DMS53 treated with DMSO at 0.1 percent for 48 hours (cell line): Measurements from ENCODE around the gene DAB1.

ENCODE experiments used
- DNase-seq: peaks from one replicate; lab custom pipeline; 2025; ENCODE audit not compliant: unreplicated experiment; lab: John Stamatoyannopoulos, UW

The DAB1 gene

GRCh38 chr1:56965191-56965590 lies 458.7 kb downstream of the DAB1 start:
- no peak for DNase-seq

DNA sequence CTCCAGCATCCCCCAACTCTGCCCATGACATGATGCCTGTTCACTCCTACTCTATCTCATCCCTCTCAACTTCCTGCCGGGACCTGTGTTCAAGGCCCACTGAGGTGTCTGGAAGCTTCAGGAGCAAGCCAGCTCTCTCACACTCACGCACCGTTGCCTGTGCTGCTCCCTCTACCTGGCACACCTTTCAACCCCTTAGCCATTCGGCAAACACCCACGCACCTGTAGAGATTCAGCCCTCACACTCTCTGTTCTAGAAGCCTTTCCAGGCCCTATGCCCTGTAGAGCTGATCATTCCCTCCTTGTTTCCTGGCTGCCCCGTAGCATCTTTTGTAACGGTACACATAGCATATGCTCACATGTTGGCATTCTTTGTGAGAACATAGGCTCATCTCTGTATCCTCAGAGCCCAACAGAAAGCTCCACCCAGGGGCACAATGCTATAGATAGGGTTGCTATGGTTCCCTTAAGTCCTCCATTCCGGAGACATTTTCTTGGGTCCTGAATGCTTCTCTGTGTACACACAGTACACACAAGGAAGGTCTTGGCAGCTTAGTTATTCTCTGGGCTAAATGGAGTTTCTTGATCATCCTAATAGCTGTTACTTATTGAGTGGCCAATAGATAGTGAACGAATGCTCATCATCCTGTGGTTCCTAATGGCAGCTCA lies 459.4 kb downstream of the DAB1 start:
- no peak for DNase-seq

DNA sequence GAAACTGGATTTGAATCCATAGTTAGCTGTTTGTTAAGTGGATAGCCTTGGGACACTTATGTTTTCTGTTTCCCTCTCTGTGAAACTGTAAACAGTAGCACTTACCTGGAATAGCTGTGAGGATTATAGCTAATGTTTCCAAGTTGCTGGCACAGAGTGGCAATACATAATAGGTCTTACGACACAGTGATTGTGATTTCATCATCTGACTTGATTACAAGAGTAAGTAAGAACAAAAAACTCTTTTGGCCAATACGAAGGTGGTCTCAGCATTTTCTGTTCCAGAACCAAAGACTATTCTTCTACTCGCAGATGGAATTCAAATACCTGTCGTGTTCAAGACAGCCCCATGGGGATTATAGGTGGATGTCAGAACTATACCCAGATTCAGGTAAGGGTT lies 460.2 kb downstream of the DAB1 start:
- DNase-seq: no peak

GRCh38 chr1:56961426-56961825 lies 462.4 kb downstream of the DAB1 start:
- DNase-seq: no peak

- no peak for DNase-seq
Measured at GRCh38 chr1:56958526-56958925, 465.3 kb downstream of the DAB1 start.

- no peak for DNase-seq
Measured at GRCh38 chr1:56957931-56958330, 465.9 kb downstream of the DAB1 start.

- no peak for DNase-seq
Measured at GRCh38 chr1:56954664-56955063, 469.2 kb downstream of the DAB1 start.

DNA sequence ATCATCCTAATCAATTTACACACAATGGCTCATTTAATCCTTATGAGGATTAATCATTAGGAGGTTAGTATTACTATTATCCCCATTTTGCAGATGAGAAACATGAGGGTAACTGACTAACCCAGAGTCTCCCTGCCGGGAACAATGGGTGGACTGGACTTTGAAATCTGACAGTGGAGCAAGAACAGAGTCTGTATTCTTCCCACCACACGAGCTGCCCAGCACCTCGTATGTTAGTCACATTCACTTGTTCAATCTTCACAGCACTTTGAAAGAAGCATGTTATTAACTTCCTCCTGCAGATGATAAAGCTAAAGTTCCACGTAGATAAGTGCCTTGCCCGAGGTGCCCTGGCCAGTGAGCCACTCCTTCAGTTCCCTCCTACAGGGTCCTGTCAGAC lies 470.5 kb downstream of the DAB1 start:
- DNase-seq: no peak

- no peak for DNase-seq
Measured at GRCh38 chr1:56952501-56952900, 471.4 kb downstream of the DAB1 start.

DNA sequence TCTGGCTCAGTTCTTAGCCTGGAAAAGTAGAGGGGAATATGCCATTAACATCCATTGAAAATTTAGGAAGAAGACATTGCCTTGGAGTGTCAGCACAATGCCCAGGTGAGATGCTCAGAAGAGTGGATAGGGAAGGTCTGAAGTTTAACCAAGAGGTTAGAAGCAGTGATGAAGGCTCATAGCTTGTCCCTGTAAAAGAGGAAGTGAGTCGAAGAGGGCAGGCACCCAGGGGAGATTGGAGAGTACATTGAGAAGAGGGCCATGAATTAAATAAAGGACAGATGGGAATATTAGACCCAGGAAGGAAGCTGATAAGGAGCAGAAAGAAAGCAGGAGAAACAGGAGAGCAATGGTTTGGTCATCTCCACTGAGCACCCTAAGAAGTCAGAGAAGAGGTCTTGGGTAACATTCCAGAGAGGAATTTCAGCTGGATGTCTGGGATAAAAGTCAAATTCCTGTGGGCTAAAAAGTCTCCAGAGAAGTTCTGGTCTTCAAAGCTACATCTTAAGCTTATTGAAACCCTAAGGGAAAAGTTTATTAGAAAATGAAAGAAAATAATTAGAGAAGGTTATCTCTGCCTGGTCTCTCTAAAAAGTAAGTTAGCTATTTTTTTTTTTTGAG lies 475.3 kb downstream of the DAB1 start:
- no peak for DNase-seq
